Measurements from ENCODE around the gene POLK. TPM values are rescaled to one million over a fixed set of nuclear protein-coding genes. Genes with fewer than 3 reads are reported as not detected.
"Not testable (repeated sequence)": the region's sequence is repeated elsewhere in the genome, so short reads cannot be mapped to it uniquely, and the experiment has no call there.

The POLK gene
- total RNA-seq, 1 donor from 2014 or later, result 27.6 TPM

GRCh38 chr5:75610201-75610600 lies 98.5 kb downstream of the POLK start:
- no peak overlapping the region for H3K4me2 ChIP-seq (ENCODE audit: low read length)
- no peaks in the 10 kb centered on the region for H3K36me3 ChIP-seq (ENCODE audit: insufficient read depth, low read length)
- peaks cover 7% of the 10 kb centered on the region for H3K4me1 Mint-ChIP-seq (ENCODE audit: low read depth, unreplicated experiment)
- H3K9ac ChIP-seq (ENCODE audit: low read length), result no peak overlapping the region
- no peaks in the 10 kb centered on the region for H3K9me3 ChIP-seq (ENCODE audit: insufficient read depth, low read depth, low read length)
- H3K27ac Mint-ChIP-seq (ENCODE audit: unreplicated experiment), result no peak overlapping the region
- FAIRE-seq (no peak), DNase-seq (ENCODE audit: low read depth) (no peak)
- TF ChIP-seq EZH2 (IDR thresholded peaks at IDR 0.05; ENCODE audit: insufficient read depth, low read length), result no peak
- TF ChIP-seq, protein P1, sequence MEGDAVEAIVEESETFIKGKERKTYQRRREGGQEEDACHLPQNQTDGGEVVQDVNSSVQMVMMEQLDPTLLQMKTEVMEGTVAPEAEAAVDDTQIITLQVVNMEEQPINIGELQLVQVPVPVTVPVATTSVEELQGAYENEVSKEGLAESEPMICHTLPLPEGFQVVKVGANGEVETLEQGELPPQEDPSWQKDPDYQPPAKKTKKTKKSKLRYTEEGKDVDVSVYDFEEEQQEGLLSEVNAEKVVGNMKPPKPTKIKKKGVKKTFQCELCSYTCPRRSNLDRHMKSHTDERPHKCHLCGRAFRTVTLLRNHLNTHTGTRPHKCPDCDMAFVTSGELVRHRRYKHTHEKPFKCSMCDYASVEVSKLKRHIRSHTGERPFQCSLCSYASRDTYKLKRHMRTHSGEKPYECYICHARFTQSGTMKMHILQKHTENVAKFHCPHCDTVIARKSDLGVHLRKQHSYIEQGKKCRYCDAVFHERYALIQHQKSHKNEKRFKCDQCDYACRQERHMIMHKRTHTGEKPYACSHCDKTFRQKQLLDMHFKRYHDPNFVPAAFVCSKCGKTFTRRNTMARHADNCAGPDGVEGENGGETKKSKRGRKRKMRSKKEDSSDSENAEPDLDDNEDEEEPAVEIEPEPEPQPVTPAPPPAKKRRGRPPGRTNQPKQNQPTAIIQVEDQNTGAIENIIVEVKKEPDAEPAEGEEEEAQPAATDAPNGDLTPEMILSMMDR (IDR thresholded peaks at IDR 0.05; ENCODE audit: insufficient read depth, low read depth, low read length), result no peak
- peaks cover 2% of the 10 kb centered on the region for H3K36me3 Mint-ChIP-seq (ENCODE audit: low read depth, unreplicated experiment)
- no peak overlapping the region for H3K4me3 Mint-ChIP-seq (ENCODE audit: unreplicated experiment)
- H3K4me3 ChIP-seq (ENCODE audit: insufficient read depth, low read depth, low read length), result no peak overlapping the region
- no peaks in the 10 kb centered on the region for H3K9me3 Mint-ChIP-seq (ENCODE audit: unreplicated experiment)
- H3K79me2 ChIP-seq (ENCODE audit: insufficient read depth, low read length), result no peaks in the 10 kb centered on the region
- H2AFZ ChIP-seq (ENCODE audit: low read depth, low read length), result no peak overlapping the region
- H3K27me3 Mint-ChIP-seq (ENCODE audit: low read depth, unreplicated experiment), result peaks cover 3% of the 10 kb centered on the region
- no peaks in the 10 kb centered on the region for H3K27me3 ChIP-seq (ENCODE audit: insufficient read depth, low read length)
- no peaks in the 10 kb centered on the region for H4K20me1 ChIP-seq (ENCODE audit: insufficient read depth, low read length)
- H3K4me1 ChIP-seq (ENCODE audit: insufficient read depth, low read length), result peaks cover 8% of the 10 kb centered on the region
- no peak overlapping the region for H3K27ac ChIP-seq (ENCODE audit: low read depth, low read length)

GRCh38 chr5:75610859-75611310 lies 99.2 kb downstream of the POLK start:
- not testable (repeated sequence) for H3K4me1 Mint-ChIP-seq (ENCODE audit: low read depth, unreplicated experiment); H3K27me3 ChIP-seq (ENCODE audit: insufficient read depth, low read length); H3K9me3 ChIP-seq (ENCODE audit: insufficient read depth, low read depth, low read length); H3K36me3 Mint-ChIP-seq (ENCODE audit: low read depth, unreplicated experiment); H3K9me3 Mint-ChIP-seq (ENCODE audit: unreplicated experiment); H3K4me1 ChIP-seq (ENCODE audit: insufficient read depth, low read length); H3K79me2 ChIP-seq (ENCODE audit: insufficient read depth, low read length); H3K27me3 Mint-ChIP-seq (ENCODE audit: low read depth, unreplicated experiment); FAIRE-seq; H4K20me1 ChIP-seq (ENCODE audit: insufficient read depth, low read length); H3K36me3 ChIP-seq (ENCODE audit: insufficient read depth, low read length); DNase-seq (ENCODE audit: low read depth)
- Histone ChIP-seq H3K4me2 (ENCODE audit: low read length) (peak overlapping the region; percentile 95), H3K27ac (ENCODE audit: low read depth, low read length) (peak overlapping the region; percentile 47), H2AFZ (ENCODE audit: low read depth, low read length) (peak overlapping the region; percentile 77), H3K4me3 (ENCODE audit: insufficient read depth, low read depth, low read length) (peak overlapping the region; percentile 67), H3K9ac (ENCODE audit: low read length) (peak overlapping the region; percentile 83)
- H3K4me3 Mint-ChIP-seq (ENCODE audit: unreplicated experiment), result peak overlapping the region; percentile 65
- peak overlapping the region; percentile 22 for H3K27ac Mint-ChIP-seq (ENCODE audit: unreplicated experiment)

DNA sequence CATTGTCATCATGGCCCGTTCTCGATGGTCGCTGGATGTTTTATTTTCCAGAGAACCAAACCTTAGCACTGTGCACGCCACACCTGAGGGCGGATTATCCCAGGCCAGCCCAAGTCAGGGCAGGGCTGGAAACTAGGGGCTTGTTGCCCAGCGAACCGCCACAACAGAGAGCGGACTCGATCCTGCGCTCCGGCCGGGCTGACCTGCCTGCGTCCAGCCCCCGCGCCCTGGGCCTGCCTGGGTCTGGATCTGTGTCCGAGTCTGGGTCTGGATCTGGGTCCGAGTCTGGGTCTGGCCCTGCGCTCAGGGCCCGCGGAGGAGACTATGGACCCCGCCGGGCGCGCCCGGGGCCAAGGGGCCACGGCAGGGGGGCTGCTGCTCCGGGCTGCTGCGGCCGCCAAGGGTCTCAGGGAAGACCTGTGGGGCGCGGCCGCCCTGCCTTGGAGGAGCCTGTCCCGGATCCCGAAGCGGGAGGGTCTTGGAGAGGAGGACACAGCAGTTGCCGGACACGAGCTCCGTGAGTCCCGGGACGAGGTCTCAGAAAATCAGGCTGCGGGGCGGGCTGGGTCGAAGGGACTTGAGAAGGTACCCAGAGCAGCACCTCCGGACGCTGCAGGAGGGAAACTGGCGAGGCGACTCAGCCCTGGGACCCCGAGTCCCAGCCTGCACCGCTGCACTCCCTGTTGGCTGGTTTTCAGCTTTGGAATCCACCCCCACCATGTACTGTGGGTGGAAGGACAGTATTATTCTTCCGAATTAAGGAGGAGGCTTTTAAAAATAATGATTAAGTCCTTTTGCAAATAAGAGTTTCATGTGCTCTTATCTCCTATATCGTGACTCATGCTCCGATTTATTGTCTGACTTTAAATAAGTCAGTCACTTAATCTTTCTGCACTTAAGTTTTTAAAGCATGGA lies 99.9 kb downstream of the POLK start, which contains the start of gene ANKDD1B:
Gene ANKDD1B (plus strand): TSS at position 143 of the 915 bp plus-strand sequence. CDS start 182 bp downstream, at position 325.
- Histone ChIP-seq H3K27ac (ENCODE audit: low read depth, low read length) (peak within 1 kb of the TSS; percentile 47), H3K9ac (ENCODE audit: low read length) (peak within 1 kb of the TSS; percentile 83)
- peak; percentile 55 for DNase-seq (ENCODE audit: low read depth)

More for the DNA sequence above, 99.9 kb downstream of the POLK start, which contains the start of gene ANKDD1B:
- Mint-ChIP-seq H3K9me3 (ENCODE audit: unreplicated experiment) (no peaks in the 10 kb centered on the region), H3K27ac (ENCODE audit: unreplicated experiment) (peak within 1 kb of the TSS; percentile 22), H3K27me3 (ENCODE audit: low read depth, unreplicated experiment) (peaks cover 3% of the 10 kb centered on the region), H3K4me1 (ENCODE audit: low read depth, unreplicated experiment) (peaks cover 12% of the 10 kb centered on the region), H3K4me3 (ENCODE audit: unreplicated experiment) (peak within 1 kb of the TSS; percentile 65), H3K36me3 (ENCODE audit: low read depth, unreplicated experiment) (peaks cover 1% of the 10 kb centered on the region)
- Histone ChIP-seq H3K9me3 (ENCODE audit: insufficient read depth, low read depth, low read length) (no peaks in the 10 kb centered on the region), H2AFZ (ENCODE audit: low read depth, low read length) (peak within 1 kb of the TSS; percentile 77), H3K79me2 (ENCODE audit: insufficient read depth, low read length) (no peaks in the 10 kb centered on the region), H4K20me1 (ENCODE audit: insufficient read depth, low read length) (no peaks in the 10 kb centered on the region), H3K4me3 (ENCODE audit: insufficient read depth, low read depth, low read length) (peak within 1 kb of the TSS; percentile 67), H3K4me1 (ENCODE audit: insufficient read depth, low read length) (peaks cover 12% of the 10 kb centered on the region), H3K36me3 (ENCODE audit: insufficient read depth, low read length) (no peaks in the 10 kb centered on the region), H3K27me3 (ENCODE audit: insufficient read depth, low read length) (no peaks in the 10 kb centered on the region), H3K4me2 (ENCODE audit: low read length) (peak within 1 kb of the TSS; percentile 95)
- peak; percentile 13 for FAIRE-seq
- no peak for TF ChIP-seq EZH2 (IDR thresholded peaks at IDR 0.05; ENCODE audit: insufficient read depth, low read length)
- TF ChIP-seq, protein P1 (IDR thresholded peaks at IDR 0.05; ENCODE audit: insufficient read depth, low read depth, low read length), result no peak

All from astrocyte (in vitro differentiated cells and primary cell).